Vagina (tissue), 2 donors: ENCODE data around the gene TBC1D22A.

Source experiments
- CTCF ChIP-seq, 3 experiments: fragments of 450-650 bp in 2 of 3; fragments of 200-600 bp in 1 of 3; sonication (generic) in 1 of 3; IDR thresholded peaks; one replicate each; pipeline ENCODE4 v1.5.1; 2017 to 2019; ENCODE audit warnings: antibody characterized with exemption in 3 of 3, mild to moderate bottlenecking in 2 of 3, moderate library complexity in 2 of 3
- POLR2A ChIP-seq, 2 donors: fragments of 450-650 bp; IDR thresholded peaks; one replicate each; pipeline ENCODE4 v1.6.1; 2017; ENCODE audit warnings: antibody characterized with exemption in 2 of 2, mild to moderate bottlenecking in 2 of 2, moderate library complexity in 2 of 2
- POLR2AphosphoS5 ChIP-seq, 2 donors: sonication (generic); formaldehyde crosslinking; IDR thresholded peaks; one replicate each; pipeline ENCODE4 v1.9.0; 2017; ENCODE audit warnings: antibody characterized with exemption in 2 of 2, mild to moderate bottlenecking in 2 of 2, low read depth in 1 of 2; ENCODE audit not compliant: insufficient read depth in 1 of 2

- TF ChIP-seq POLR2AphosphoS5 (IDR thresholded peaks at IDR 0.05; ENCODE audit: insufficient read depth in 1 of 2, low read depth in 1 of 2) (no peak), POLR2A (IDR thresholded peaks at IDR 0.05) (no peak), CTCF (IDR thresholded peaks at IDR 0.05) (no peak)
These were observed 130.4 kb downstream of the TBC1D22A start for GRCh38 chr22:46892866-46893265.
